Suppressor macrophage treated with lipopolysaccharide for 1 hour (primary cell): ENCODE measurements around the gene MYH8.
A peak's percentile ranks its signal among the peaks of the same experiment; 100 is the strongest.

Source experiments
- DNase-seq, 3 donors: peaks; one replicate each; pipeline ENCODE4 v3.0.0-alpha.2; 2020 to 2022

MYH8 gene

GRCh38 chr17:10380631-10381408 is 40.9 kb downstream of the MYH8 start:
- DNase-seq: no peak

DNA sequence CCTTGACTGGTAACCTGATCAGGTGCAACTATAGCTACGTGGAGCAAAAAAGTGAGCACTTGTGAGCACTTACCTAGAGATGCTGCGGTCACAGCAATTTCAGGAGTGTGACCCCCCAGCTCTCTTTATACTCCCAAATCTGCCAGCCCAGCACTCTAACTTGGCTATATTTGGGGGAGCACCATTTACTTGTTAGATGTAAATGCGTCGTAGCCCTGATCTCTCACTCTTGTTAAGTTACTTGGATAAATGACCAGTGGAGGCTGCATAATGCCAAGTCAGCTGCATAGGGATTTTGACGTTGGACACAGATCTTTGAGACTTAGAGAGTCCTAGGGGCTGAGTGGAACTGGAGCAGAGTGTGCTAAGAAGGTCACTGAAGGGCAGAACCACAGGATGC is 48.8 kb downstream of the MYH8 start, which contains the start of gene MYH13:
Gene MYH13 (minus strand): TSS at position 101 of the 400 bp plus-strand sequence. CDS start 8,476 bp downstream, outside the sequence.
- DNase-seq: no peak

- no peak for DNase-seq
Observed at GRCh38 chr17:10370016-10370608, 51.6 kb downstream of the MYH8 start.

- no peak for DNase-seq
Observed at GRCh38 chr17:10369239-10369638, 52.5 kb downstream of the MYH8 start.

DNA sequence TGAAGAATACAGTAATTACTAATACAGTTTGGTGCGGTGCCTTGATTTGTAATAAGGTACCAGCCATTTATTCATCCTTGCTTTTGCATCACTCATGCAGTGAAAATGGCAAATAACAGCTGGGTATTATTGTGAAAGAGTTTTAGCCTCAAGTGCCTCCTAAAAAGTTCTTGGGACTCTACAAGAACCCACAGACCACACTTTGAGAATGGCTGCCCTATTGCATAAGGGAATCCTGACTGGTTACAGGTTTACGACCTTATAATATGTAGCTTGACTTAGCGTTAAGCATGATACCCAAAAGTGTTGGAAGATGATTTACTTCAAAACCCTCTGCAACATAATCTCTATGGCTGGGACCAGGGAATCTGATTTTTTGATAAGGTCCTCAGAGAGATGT is 53.2 kb downstream of the MYH8 start:
- no peak for DNase-seq

- DNase-seq: no peak
Observed at GRCh38 chr17:10360578-10360977, 61.2 kb downstream of the MYH8 start.

GRCh38 chr17:10357768-10358167 is 64.0 kb downstream of the MYH8 start:
- DNase-seq: peak in 1 of 3 donors; percentile 3

- DNase-seq: no peak
Observed at GRCh38 chr17:10354651-10355050, 67.1 kb downstream of the MYH8 start.

DNA sequence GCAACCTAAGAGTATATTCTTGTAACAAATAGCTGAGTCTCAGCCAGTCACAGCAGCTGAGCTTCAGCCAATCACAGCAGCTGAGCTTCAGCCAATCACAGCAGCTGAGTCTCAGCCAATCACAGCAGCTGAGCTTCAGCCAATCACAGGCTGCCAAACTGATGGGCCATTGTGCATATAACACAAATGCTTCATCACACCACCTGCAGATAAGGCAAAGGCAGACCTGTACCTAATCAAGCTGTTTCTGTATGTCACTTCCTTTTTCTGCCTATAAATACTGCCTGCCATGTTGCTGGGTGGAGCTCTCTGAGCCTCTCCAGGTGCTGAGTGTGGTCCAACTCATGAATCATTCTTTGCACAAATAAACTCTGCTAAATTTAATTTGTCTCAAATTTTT is 68.9 kb downstream of the MYH8 start:
- no peak for DNase-seq

DNA sequence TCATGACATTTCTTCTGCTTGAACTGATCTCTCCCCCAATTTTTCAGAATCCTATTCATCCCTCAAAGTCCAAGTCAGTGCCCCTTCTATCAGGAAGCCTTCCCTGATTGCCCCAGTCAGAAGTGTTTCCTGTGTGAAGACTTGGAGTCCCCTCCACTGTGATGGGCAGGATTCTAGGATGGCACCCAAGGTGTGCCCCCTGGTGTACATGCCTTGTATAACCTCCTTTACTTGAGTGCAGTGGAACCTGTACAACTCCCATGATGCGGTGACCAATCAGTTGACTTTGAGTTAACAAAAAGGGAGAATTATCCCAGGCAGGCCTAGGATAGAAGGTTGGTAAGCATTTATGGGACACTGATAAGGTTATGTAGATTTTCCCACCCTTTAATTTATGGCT is 72.3 kb downstream of the MYH8 start:
- DNase-seq: peak; percentile 50 to 62 (median 57)

- DNase-seq: no peak
Observed at GRCh38 chr17:10344816-10345215, 76.9 kb downstream of the MYH8 start.
